PC-3 (cell line): Measurements from ENCODE around the gene SLC39A12.

Source experiments
- EZH2 ChIP-seq: fragments of 300-600 bp; sonication (generic); IDR thresholded peaks from one replicate; pipeline ENCODE4 v1.6.1; 2017; ENCODE audit warnings: antibody characterized with exemption, mild to moderate bottlenecking, low read length; ENCODE audit not compliant: unreplicated experiment
- EZH2phosphoT487 ChIP-seq: fragments of 300-600 bp; sonication (generic); IDR thresholded peaks from 2 replicates; pipeline ENCODE4 v1.6.1; 2018; ENCODE audit warnings: mild to moderate bottlenecking, antibody characterized with exemption, low read length, borderline replicate concordance
- TF ChIP-seq, protein P1 (sequence below): fragments of 300-600 bp; sonication (generic); conservative IDR thresholded peaks from 2 replicates; pipeline ENCODE4 v1.5.1; 2017; ENCODE audit warnings: antibody characterized with exemption, low read depth, mild to moderate bottlenecking, low read length

GRCh38 chr10:17981766-17982380 is 30.2 kb downstream of the SLC39A12 start:
- TF ChIP-seq, protein P1, sequence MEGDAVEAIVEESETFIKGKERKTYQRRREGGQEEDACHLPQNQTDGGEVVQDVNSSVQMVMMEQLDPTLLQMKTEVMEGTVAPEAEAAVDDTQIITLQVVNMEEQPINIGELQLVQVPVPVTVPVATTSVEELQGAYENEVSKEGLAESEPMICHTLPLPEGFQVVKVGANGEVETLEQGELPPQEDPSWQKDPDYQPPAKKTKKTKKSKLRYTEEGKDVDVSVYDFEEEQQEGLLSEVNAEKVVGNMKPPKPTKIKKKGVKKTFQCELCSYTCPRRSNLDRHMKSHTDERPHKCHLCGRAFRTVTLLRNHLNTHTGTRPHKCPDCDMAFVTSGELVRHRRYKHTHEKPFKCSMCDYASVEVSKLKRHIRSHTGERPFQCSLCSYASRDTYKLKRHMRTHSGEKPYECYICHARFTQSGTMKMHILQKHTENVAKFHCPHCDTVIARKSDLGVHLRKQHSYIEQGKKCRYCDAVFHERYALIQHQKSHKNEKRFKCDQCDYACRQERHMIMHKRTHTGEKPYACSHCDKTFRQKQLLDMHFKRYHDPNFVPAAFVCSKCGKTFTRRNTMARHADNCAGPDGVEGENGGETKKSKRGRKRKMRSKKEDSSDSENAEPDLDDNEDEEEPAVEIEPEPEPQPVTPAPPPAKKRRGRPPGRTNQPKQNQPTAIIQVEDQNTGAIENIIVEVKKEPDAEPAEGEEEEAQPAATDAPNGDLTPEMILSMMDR, result no peak
- no peak for TF ChIP-seq EZH2phosphoT487
- no peak for TF ChIP-seq EZH2
